Occipital lobe (tissue), 2 donors: ENCODE measurements around the gene PLA2G4C. TPM values are rescaled to one million over a fixed set of nuclear protein-coding genes. Genes with fewer than 3 reads are reported as not detected.

Source experiments
- DNase-seq: peaks from one replicate; lab custom pipeline; 2025; lab: John Stamatoyannopoulos, UW
- total RNA-seq: library from RNA; depleted of rRNA; stranded (reverse); fragments of >200 nt; gene quantifications from one replicate; pipeline ENCODE4 v1.2.3, GENCODE V29; 2014

PLA2G4C gene
- total RNA-seq, 1 donor from 2014 or later, result 9.7 TPM

- DNase-seq, result no peak
These were observed 48.9 kb downstream of the PLA2G4C start for GRCh38 chr19:48061401-48062344.

GRCh38 chr19:48060381-48060780, 50.2 kb downstream of the PLA2G4C start:
- no peak for DNase-seq

- no peak for DNase-seq
These were observed 51.3 kb downstream of the PLA2G4C start for GRCh38 chr19:48059331-48059730.

- no peak for DNase-seq
These were observed 56.8 kb downstream of the PLA2G4C start for GRCh38 chr19:48053856-48054255.

GRCh38 chr19:48053076-48053475, 57.5 kb downstream of the PLA2G4C start:
- no peak for DNase-seq

- no peak for DNase-seq
These were observed 59.1 kb downstream of the PLA2G4C start for GRCh38 chr19:48051335-48052033.

GRCh38 chr19:48044561-48044960, 66.1 kb downstream of the PLA2G4C start:
- no peak for DNase-seq

GRCh38 chr19:48043675-48044258, 66.8 kb downstream of the PLA2G4C start, which contains the start of gene CABP5:
Gene CABP5, minus strand, starts transcription at chr19:48044079. Its CDS starts 157 bp downstream, at chr19:48043922.
- no peak for DNase-seq

- DNase-seq, result no peak
These were observed 68.6 kb downstream of the PLA2G4C start for GRCh38 chr19:48041877-48042580.

GRCh38 chr19:48036765-48037164, 73.9 kb downstream of the PLA2G4C start:
- DNase-seq, result no peak

- no peak for DNase-seq
These were observed 77.0 kb downstream of the PLA2G4C start for GRCh38 chr19:48033604-48034003.

GRCh38 chr19:48030073-48030472, 80.5 kb downstream of the PLA2G4C start:
- DNase-seq, result no peak

GRCh38 chr19:48029431-48029830, 81.2 kb downstream of the PLA2G4C start:
- no peak for DNase-seq

GRCh38 chr19:48025480-48025879, 85.1 kb downstream of the PLA2G4C start:
- no peak for DNase-seq

- no peak for DNase-seq
These were observed 87.1 kb downstream of the PLA2G4C start for GRCh38 chr19:48023518-48023917.

GRCh38 chr19:48023011-48023410, 87.6 kb downstream of the PLA2G4C start:
- DNase-seq, result no peak

GRCh38 chr19:48020686-48021085, 89.9 kb downstream of the PLA2G4C start:
- DNase-seq, result no peak

GRCh38 chr19:48010932-48011758, 99.5 kb downstream of the PLA2G4C start:
- no peak for DNase-seq

GRCh38 chr19:48006762-48007161, 103.9 kb downstream of the PLA2G4C start:
- DNase-seq, result no peak

GRCh38 chr19:48004236-48004635, 106.4 kb downstream of the PLA2G4C start:
- no peak for DNase-seq

- DNase-seq, result no peak
These were observed 109.8 kb downstream of the PLA2G4C start for GRCh38 chr19:48000846-48001245.
